ACC112 (cell line): ENCODE results near the gene CHDH.

Experiments
- H2AFZ ChIP-seq: fragments of 200-600 bp; sonication (generic); one replicate; pipeline ENCODE4 v1.6.0; 2017; ENCODE audit warnings: antibody characterized with exemption, low read length; ENCODE audit not compliant: unreplicated experiment
- H3K27ac ChIP-seq: fragments of 200-600 bp; sonication (generic); 2 replicates; pipeline ENCODE4 v1.5.1; 2014; ENCODE audit warnings: low read depth, mild to moderate bottlenecking, antibody characterized with exemption, low read length, moderate library complexity
- H3K27me3 ChIP-seq: fragments of 200-600 bp; sonication (generic); 2 replicates; pipeline ENCODE4 v1.6.1; 2014; ENCODE audit warnings: mild to moderate bottlenecking, antibody characterized with exemption, low read length, moderate library complexity, mixed read lengths; ENCODE audit not compliant: insufficient read depth
- H3K36me3 ChIP-seq: fragments of 200-600 bp; sonication (generic); 2 replicates; pipeline ENCODE4 v1.6.1; 2016; ENCODE audit warnings: mild to moderate bottlenecking, antibody characterized with exemption, low read length, moderate library complexity, mixed read lengths; ENCODE audit not compliant: insufficient read depth
- H3K4me1 ChIP-seq: fragments of 200-600 bp; sonication (generic); one replicate; pipeline ENCODE4 v1.6.1; 2016; ENCODE audit warnings: low read length, mixed read lengths; ENCODE audit not compliant: insufficient read depth, unreplicated experiment, control insufficient read depth
- H3K4me3 ChIP-seq: fragments of 200-600 bp; sonication (generic); 2 replicates; pipeline ENCODE4 v1.5.1; 2014; ENCODE audit warnings: mild to moderate bottlenecking, low read depth, low read length
- H3K79me2 ChIP-seq: fragments of 200-600 bp; sonication (generic); one replicate; pipeline ENCODE4 v1.6.0; 2016; ENCODE audit warnings: low read length; ENCODE audit not compliant: control insufficient read depth, unreplicated experiment, insufficient read depth

CHDH gene

GRCh38 chr3:53807117-53807810, 39.0 kb downstream of the CHDH start:
- H3K79me2 ChIP-seq: no peaks in the 10 kb centered on the region
- H3K27ac ChIP-seq: no peak overlapping the region
- no peaks in the 10 kb centered on the region for H3K36me3 ChIP-seq
- no peaks in the 10 kb centered on the region for H3K27me3 ChIP-seq
- no peak overlapping the region for H3K4me3 ChIP-seq
- H3K4me1 ChIP-seq: peaks cover 15% of the 10 kb centered on the region
- no peak overlapping the region for H2AFZ ChIP-seq

GRCh38 chr3:53806182-53807116, 39.8 kb downstream of the CHDH start:
- no peak overlapping the region for H3K27ac ChIP-seq

GRCh38 chr3:53805463-53806159, 40.6 kb downstream of the CHDH start:
- H3K79me2 ChIP-seq: no peaks in the 10 kb centered on the region
- no peak overlapping the region for H2AFZ ChIP-seq
- H3K27me3 ChIP-seq: no peaks in the 10 kb centered on the region
- H3K4me1 ChIP-seq: peaks cover 15% of the 10 kb centered on the region
- no peaks in the 10 kb centered on the region for H3K36me3 ChIP-seq
- H3K27ac ChIP-seq: no peak overlapping the region
- no peak overlapping the region for H3K4me3 ChIP-seq

More at GRCh38 chr3:53806182-53807116, 39.8 kb downstream of the CHDH start:
- no peak overlapping the region for H3K4me3 ChIP-seq
- H3K79me2 ChIP-seq: no peaks in the 10 kb centered on the region
- no peak overlapping the region for H2AFZ ChIP-seq
- no peaks in the 10 kb centered on the region for H3K36me3 ChIP-seq
- H3K27me3 ChIP-seq: no peaks in the 10 kb centered on the region
- H3K4me1 ChIP-seq: peaks cover 15% of the 10 kb centered on the region

- H3K4me3 ChIP-seq: no peak overlapping the region
- peaks cover 15% of the 10 kb centered on the region for H3K4me1 ChIP-seq
- no peak overlapping the region; the same call in 1 of the 2 replicates for H3K27ac ChIP-seq
- no peaks in the 10 kb centered on the region for H3K79me2 ChIP-seq
- no peaks in the 10 kb centered on the region for H3K36me3 ChIP-seq
- peak overlapping the region; percentile 14 for H2AFZ ChIP-seq
- no peaks in the 10 kb centered on the region for H3K27me3 ChIP-seq
Measured at GRCh38 chr3:53804697-53805462, 41.3 kb downstream of the CHDH start.

- Histone ChIP-seq H2AFZ (no peak overlapping the region), H3K36me3 (no peaks in the 10 kb centered on the region), H3K4me3 (no peak overlapping the region), H3K4me1 (peaks cover 15% of the 10 kb centered on the region), H3K79me2 (no peaks in the 10 kb centered on the region), H3K27me3 (no peaks in the 10 kb centered on the region), H3K27ac (no peak overlapping the region)
Measured at GRCh38 chr3:53803816-53804695, 42.2 kb downstream of the CHDH start.

GRCh38 chr3:53803124-53803815, 42.9 kb downstream of the CHDH start:
- no peak overlapping the region for H2AFZ ChIP-seq
- H3K4me3 ChIP-seq: no peak overlapping the region
- H3K36me3 ChIP-seq: no peaks in the 10 kb centered on the region
- no peaks in the 10 kb centered on the region for H3K27me3 ChIP-seq
- H3K79me2 ChIP-seq: no peaks in the 10 kb centered on the region
- peaks cover 15% of the 10 kb centered on the region for H3K4me1 ChIP-seq
- no peak overlapping the region for H3K27ac ChIP-seq

GRCh38 chr3:53802256-53802880, 43.9 kb downstream of the CHDH start:
- Histone ChIP-seq H2AFZ (no peak overlapping the region), H3K79me2 (no peaks in the 10 kb centered on the region), H3K36me3 (no peaks in the 10 kb centered on the region), H3K4me1 (peaks cover 15% of the 10 kb centered on the region), H3K4me3 (no peak overlapping the region), H3K27me3 (peaks cover 4% of the 10 kb centered on the region; the same call in 1 of the 2 replicates), H3K27ac (no peak overlapping the region)

GRCh38 chr3:53801319-53801718, 44.9 kb downstream of the CHDH start:
- no peak overlapping the region for H3K27ac ChIP-seq
- H3K4me1 ChIP-seq: peaks cover 14% of the 10 kb centered on the region
- H3K27me3 ChIP-seq: peaks cover 13% of the 10 kb centered on the region
- H3K4me3 ChIP-seq: no peak overlapping the region
- no peaks in the 10 kb centered on the region for H3K79me2 ChIP-seq
- H2AFZ ChIP-seq: no peak overlapping the region
- no peaks in the 10 kb centered on the region for H3K36me3 ChIP-seq
